ENCODE data around the gene PYM1. TPM values are rescaled to one million over a fixed set of nuclear protein-coding genes. Genes with fewer than 3 reads are reported as not detected.

PYM1 gene
- total and polyA plus RNA-seq, 2 of the 8 experiments (the other 6 are each of a cell fraction or from before 2014, with no cell fraction given), result 38.7 to 58.5 TPM

- Histone ChIP-seq H2BK120ac (replicated peaks; ENCODE audit: low read depth, low read length) (no peak overlapping the region), H3K4me2 (ENCODE audit: insufficient read depth in 1 of 2, low read depth in 2 of 2, low read length in 2 of 2) (no peak overlapping the region), H2BK15ac (ENCODE audit: low read length) (no peak overlapping the region), H3K27ac (ENCODE audit: low read depth, low read length) (no peak overlapping the region), H3K4ac (replicated peaks; ENCODE audit: insufficient read length, low read depth, low read length) (no peak overlapping the region), H3K18ac (ENCODE audit: extremely low read depth, low read length) (no peak overlapping the region), H2AK5ac (ENCODE audit: low read depth, low read length) (no peak overlapping the region), H4K8ac (ENCODE audit: extremely low read depth, insufficient read depth, low read length) (no peak overlapping the region), H3K79me1 (ENCODE audit: low read depth, low read length) (no peaks in the 10 kb centered on the region), H2BK20ac (ENCODE audit: low read length) (no peak overlapping the region), H3K23me2 (ENCODE audit: low read depth, low read length) (no peaks in the 10 kb centered on the region; the same call in 1 of the 2 replicates), H3K36me3 (ENCODE audit: control insufficient read depth in 2 of 4, insufficient read depth in 4 of 4, low read length in 3 of 4) (no peaks in the 10 kb centered on the region), H3K14ac (ENCODE audit: insufficient read length) (no peak overlapping the region), H2BK12ac (ENCODE audit: low read depth, low read length) (no peak overlapping the region), H4K5ac (ENCODE audit: insufficient read length, low read depth, low read length) (no peak overlapping the region), H3K9me3 (ENCODE audit: insufficient read depth in 2 of 2, low read depth in 1 of 2, low read length in 1 of 2) (no peaks in the 10 kb centered on the region), H3K23ac (ENCODE audit: insufficient read length) (no peak overlapping the region), H3K79me2 (ENCODE audit: control insufficient read depth in 1 of 2, insufficient read depth in 2 of 2, low read length in 2 of 2) (no peaks in the 10 kb centered on the region), H3K9ac (replicated peaks in 1 of 4; ENCODE audit: extremely low read depth in 1 of 4, low read depth in 3 of 4, low read length in 3 of 4) (no peak overlapping the region), H2BK5ac (ENCODE audit: low read depth, low read length) (no peak overlapping the region), H2AFZ (ENCODE audit: low read length) (no peak overlapping the region), H4K91ac (replicated peaks; ENCODE audit: insufficient read length, low read length) (no peak overlapping the region), H3K4me1 (replicated peaks in 1 of 4; ENCODE audit: control insufficient read depth in 3 of 4, insufficient read depth in 4 of 4, low read length in 3 of 4) (peaks cover 0 to 9% (median 2%) of the 10 kb centered on the region in 4 experiments; a peak in 4 of 7 replicates), H3K56ac (replicated peaks; ENCODE audit: insufficient read length, low read depth, low read length) (no peak overlapping the region), H3K27me3 (replicated peaks in 1 of 4; ENCODE audit: control insufficient read depth in 3 of 4, extremely low read depth in 1 of 4, insufficient read depth in 3 of 4, low read length in 3 of 4) (no peaks in the 10 kb centered on the region), H3K4me3 (ENCODE audit: extremely low read depth in 1 of 4, insufficient read depth in 2 of 4, low read depth in 3 of 4, low read length in 4 of 4) (no peak overlapping the region), H4K20me1 (replicated peaks in 1 of 2; ENCODE audit: control insufficient read depth in 1 of 2, insufficient read depth in 2 of 2, low read length in 2 of 2) (no peaks in the 10 kb centered on the region)
- ChIA-PET POLR2A (ENCODE audit: partially characterized antibody) (interaction anchor here (0.9 to 1.7 kb wide), 5 partner anchors 13 to 32 kb away, joined by 3 to 6 read pairs (median 3); partner anchors contain the start of gene PYM1), CTCF (ENCODE audit: partially characterized antibody) (interaction anchor here (0.5 to 7.9 kb wide), 4 partner anchors 9 to 86 kb away, joined by 3 to 71 read pairs (median 5); partner anchors contain the start of genes DGKA and PYM1)
- no peak for DNase-seq (ENCODE audit: low read depth in 1 of 2, low spot score in 2 of 2)
- 94% methylated on average over 1 of the region's 1 CpG; no CpG with 5 or more reads in 1 of the 2 experiments for WGBS, 2 experiments (ENCODE audit: extremely low coverage in 1 of 2, insufficient coverage in 1 of 2, insufficient read length in 1 of 2, insufficient replicate concordance in 2 of 2, low coverage in 1 of 2, low lambda C conversion rate in 2 of 2, missing lambda C conversion rate in 1 of 2)
- FAIRE-seq, result no peak
- TF ChIP-seq JUND (IDR thresholded peaks at IDR 0.05; ENCODE audit: low read length) (no peak), SRF (IDR thresholded peaks at IDR 0.05; ENCODE audit: low read depth, low read length) (no peak), GABPA (IDR thresholded peaks at IDR 0.05; ENCODE audit: borderline replicate concordance, insufficient read depth, low read length) (no peak), CBX5 (IDR thresholded peaks at IDR 0.05; ENCODE audit: low read depth, low read length) (no peak), TCF12 (IDR thresholded peaks at IDR 0.05; ENCODE audit: low read depth, low read length) (no peak), ATF3 (IDR thresholded peaks at IDR 0.05; ENCODE audit: insufficient read depth, low read depth, low read length) (no peak), EP300 (IDR thresholded peaks at IDR 0.05; ENCODE audit: borderline replicate concordance in 1 of 2, low read depth in 2 of 2, low read length in 2 of 2) (no peak), RBBP5 (IDR thresholded peaks at IDR 0.05; ENCODE audit: borderline replicate concordance, low read depth, low read length) (no peak), CHD1 (IDR thresholded peaks at IDR 0.05; ENCODE audit: low read depth, low read length) (no peak), USF2 (IDR thresholded peaks at IDR 0.05; ENCODE audit: low read length) (no peak), SIRT6 (IDR thresholded peaks at IDR 0.05; ENCODE audit: low read length) (no peak)
These were observed 15.0 kb upstream of the PYM1 start for GRCh38 chr12:55942577-55943136.

All from H1 (cell line).